A549 (cell line): ENCODE data around the gene TMCC2. TPM values are rescaled to one million over a fixed set of nuclear protein-coding genes. Genes with fewer than 3 reads are reported as not detected.

ENCODE experiments used
- ATAC-seq, 2 experiments: fragments of 200-7000 bp in 1 of 2; fragments of >200 bp in 1 of 2; cut with Nextera tagmentation in 1 of 2; cut with Tn5 transposase in 1 of 2; 3 replicates each; pipeline versions ENCODE4 v1.8.0 to v1.9.1; 2018 to 2020; ENCODE audit warnings: mild to moderate bottlenecking in 1 of 2, moderate library complexity in 1 of 2
- CTCF ChIA-PET: fragments of 300-600 bp; sonication (Branson Sonifier 250); formaldehyde crosslinking; extraction: SDS; loops from one replicate; lab custom pipeline; 2021; ENCODE audit warnings: antibody characterized with exemption, inconsistent platforms; lab: Yijun Ruan, JAX
- POLR2A ChIA-PET: fragments of 350-600 bp; formaldehyde crosslinking; extraction: SDS; loops from one replicate; lab custom pipeline; 2021; ENCODE audit warnings: antibody characterized with exemption, inconsistent platforms; lab: Yijun Ruan, JAX
- DNase-seq, 2 experiments: peaks; one replicate each; pipeline versions ENCODE4 v3.0.0 to v3.0.0-alpha.2; 2011 to 2016; ENCODE audit warnings: low read depth in 1 of 2, low spot score in 1 of 2
- FAIRE-seq: peaks from 2 replicates; lab custom pipeline; 2011; peaks lifted over from hg19 to GRCh38; lab: Jason Lieb, UNC
- H3K27ac ChIP-seq, 2 experiments: fragments of >200 bp; sonication (Bioruptor Twin); formaldehyde crosslinking; 3 replicates each; pipeline ENCODE4 v1.5.1; 2016 to 2017
- H3K4me1 ChIP-seq: fragments of >200 bp; sonication (Bioruptor Twin); formaldehyde crosslinking; 3 replicates; pipeline ENCODE4 v1.6.1; 2016
- H3K4me2 ChIP-seq: fragments of >200 bp; sonication (Bioruptor Twin); formaldehyde crosslinking; 3 replicates; pipeline ENCODE4 v1.6.1; 2016
- H3K4me3 ChIP-seq: fragments of >200 bp; sonication (Bioruptor Twin); formaldehyde crosslinking; 3 replicates; pipeline ENCODE4 v1.5.1; 2016
- H3K9me3 ChIP-seq: fragments of >200 bp; sonication (Bioruptor Twin); formaldehyde crosslinking; 3 replicates; pipeline ENCODE4 v1.6.1; 2016
- BHLHE40 ChIP-seq: IDR thresholded peaks from 2 replicates; pipeline ENCODE4 v1.6.1; 2012; ENCODE audit warnings: low read depth, low read length, inconsistent platforms
- CHD4 ChIP-seq: fragments of 200-600 bp; sonication (generic); IDR thresholded peaks from 2 replicates; pipeline ENCODE4 v1.6.1; 2016; ENCODE audit warnings: antibody characterized with exemption, mild to moderate bottlenecking, borderline replicate concordance
- EHF ChIP-seq: fragments of 250-450 bp; sonication (Bioruptor Pico); IDR thresholded peaks from 2 replicates; pipeline ENCODE4 v1.5.0; 2020; ENCODE audit warnings: mild to moderate bottlenecking
- EP300 ChIP-seq, 2 experiments: fragments of >200 bp; sonication (Bioruptor Twin); formaldehyde crosslinking; IDR thresholded peaks; 2 replicates in 1 of 2; 3 replicates in 1 of 2; pipeline ENCODE4 v1.6.1; 2016 to 2017
- ESRRA ChIP-seq: fragments of 150-350 bp; IDR thresholded peaks from 2 replicates; pipeline ENCODE4 v1.6.1; 2014; ENCODE audit warnings: mild to moderate bottlenecking, low read length, borderline replicate concordance
- GATA3 ChIP-seq: IDR thresholded peaks from 2 replicates; pipeline ENCODE4 v1.6.1; 2012; ENCODE audit warnings: borderline replicate concordance
- HDAC2 ChIP-seq: fragments of 200-600 bp; sonication (generic); IDR thresholded peaks from 2 replicates; pipeline ENCODE4 v1.6.1; 2016
- HEYL ChIP-seq: fragments of 250-450 bp; sonication (Bioruptor Pico); IDR thresholded peaks from 2 replicates; pipeline ENCODE4 v1.8.0; 2021; ENCODE audit warnings: mild to moderate bottlenecking, moderate library complexity
- HOXA7 ChIP-seq: fragments of 250-450 bp; sonication (Bioruptor Pico); IDR thresholded peaks from 2 replicates; pipeline ENCODE4 v1.5.0; 2020; ENCODE audit warnings: mild to moderate bottlenecking, moderate library complexity
- JUN ChIP-seq, 2 experiments: fragments of >200 bp; sonication (Bioruptor Twin); formaldehyde crosslinking; IDR thresholded peaks; 2 replicates in 1 of 2; 3 replicates in 1 of 2; pipeline ENCODE4 v1.6.1; 2016 to 2017
- JUNB ChIP-seq: fragments of >200 bp; sonication (Bioruptor Twin); formaldehyde crosslinking; IDR thresholded peaks from 2 replicates; pipeline ENCODE4 v1.6.1; 2016
- MAFK ChIP-seq: fragments of 450-650 bp; IDR thresholded peaks from 2 replicates; pipeline ENCODE4 v1.6.1; 2014; ENCODE audit not compliant: partially characterized antibody
- MAZ ChIP-seq: fragments of 150-350 bp; IDR thresholded peaks from 2 replicates; pipeline ENCODE4 v1.6.1; 2014; ENCODE audit warnings: antibody characterized with exemption, low read depth, low read length, borderline replicate concordance
- MYC ChIP-seq: IDR thresholded peaks from 2 replicates; pipeline ENCODE4 v1.6.1; 2012; ENCODE audit warnings: mild to moderate bottlenecking, inconsistent platforms, low read length, improper control_type of control experiment, borderline replicate concordance
- NFE2L2 ChIP-seq: fragments of 150-350 bp; conservative IDR thresholded peaks from 2 replicates; pipeline ENCODE4 v1.6.1; 2014; ENCODE audit warnings: low read length
- POLR2A ChIP-seq: IDR thresholded peaks from 2 replicates; pipeline ENCODE4 v1.6.1; 2012; ENCODE audit warnings: mild to moderate bottlenecking, low read length
- RAD21 ChIP-seq, 2 experiments: fragments of >200 bp in 1 of 2; sonication (Bioruptor Twin) in 1 of 2; formaldehyde crosslinking in 1 of 2; IDR thresholded peaks in 1 of 2; conservative IDR thresholded peaks in 1 of 2; 2 replicates in 1 of 2; 3 replicates in 1 of 2; pipeline ENCODE4 v1.6.1; 2012 to 2018; ENCODE audit warnings: inconsistent platforms in 1 of 2
- RARB ChIP-seq: fragments of 250-450 bp; sonication (Bioruptor Pico); IDR thresholded peaks from 2 replicates; pipeline ENCODE4 v1.8.0; 2021; ENCODE audit warnings: mild to moderate bottlenecking, moderate library complexity
- RCOR1 ChIP-seq: fragments of 150-350 bp; IDR thresholded peaks from 2 replicates; pipeline ENCODE4 v1.6.1; 2014; ENCODE audit warnings: antibody characterized with exemption, low read length, low read depth
- RFX5 ChIP-seq: fragments of 450-650 bp; IDR thresholded peaks from 2 replicates; pipeline ENCODE4 v1.7.1; 2014; ENCODE audit warnings: antibody characterized with exemption, mild to moderate bottlenecking, moderate library complexity
- SMC3 ChIP-seq: fragments of >200 bp; sonication (Bioruptor Twin); formaldehyde crosslinking; IDR thresholded peaks from 3 replicates; pipeline ENCODE4 v1.6.1; 2018; ENCODE audit warnings: inconsistent platforms
- SREBF2 ChIP-seq: fragments of 450-650 bp; IDR thresholded peaks from 2 replicates; pipeline ENCODE4 v1.6.1; 2014; ENCODE audit warnings: mild to moderate bottlenecking, moderate library complexity
- TP53 ChIP-seq: fragments of 250-450 bp; sonication (Bioruptor Pico); IDR thresholded peaks from 2 replicates; pipeline ENCODE4 v1.5.0; 2021; ENCODE audit warnings: mild to moderate bottlenecking, moderate library complexity
- ZC3H11A ChIP-seq: fragments of 450-650 bp; IDR thresholded peaks from 2 replicates; pipeline ENCODE4 v1.6.1; 2014; ENCODE audit warnings: antibody characterized with exemption, mild to moderate bottlenecking
- ZFP36 ChIP-seq: fragments of 450-650 bp; IDR thresholded peaks from 2 replicates; pipeline ENCODE4 v1.6.1; 2014; ENCODE audit warnings: borderline replicate concordance; ENCODE audit not compliant: partially characterized antibody
- ZSCAN20 ChIP-seq: fragments of 250-450 bp; sonication (Bioruptor Pico); IDR thresholded peaks from 2 replicates; pipeline ENCODE4 v1.8.0; 2022; ENCODE audit warnings: mild to moderate bottlenecking, moderate library complexity
- WGBS: methylation state at CpG from one replicate; pipeline ENCODE4 v1.1.6; 2017; ENCODE audit errors: missing lambda C conversion rate; 5-methylcytosine and 5-hydroxymethylcytosine counted together
- polyA plus RNA-seq, 4 experiments: library from polyadenylated mRNA; depleted of rRNA in 3 of 4; stranded (reverse); fragments of >200 nt; fragmentation: RNase III in 1 of 4; extraction: RNeasy Plus Mini Kit Qiagen cat#74134 plus additional on column Dnase treatment in 1 of 4; gene quantifications; 2 replicates in 3 of 4; 3 replicates in 1 of 4; pipeline ENCODE4 v1.2.3, GENCODE V29; 2011 to 2017
- TF ChIP-seq, protein P1 (sequence below): fragments of >200 bp; sonication (Bioruptor Twin); formaldehyde crosslinking; IDR thresholded peaks from 2 replicates; pipeline ENCODE4 v1.6.1; 2016
- TF ChIP-seq, protein P2 (sequence below): IDR thresholded peaks from 2 replicates; pipeline ENCODE4 v1.6.1; 2012
- TF ChIP-seq, protein P3 (sequence below): IDR thresholded peaks from 2 replicates; pipeline ENCODE4 v1.6.1; 2012
- TF ChIP-seq, protein P4 (sequence below): fragments of 450-650 bp; IDR thresholded peaks from 2 replicates; pipeline ENCODE4 v1.6.1; 2014; ENCODE audit warnings: antibody characterized with exemption
- TF ChIP-seq, protein P5 (sequence below): IDR thresholded peaks from 2 replicates; pipeline ENCODE4 v1.6.1; 2012; ENCODE audit warnings: low read depth, borderline replicate concordance

The TMCC2 gene
- polyA plus RNA-seq, 2 of the 4 experiments (the other 2 are of a cell fraction): 1.7 to 3.2 TPM

DNA sequence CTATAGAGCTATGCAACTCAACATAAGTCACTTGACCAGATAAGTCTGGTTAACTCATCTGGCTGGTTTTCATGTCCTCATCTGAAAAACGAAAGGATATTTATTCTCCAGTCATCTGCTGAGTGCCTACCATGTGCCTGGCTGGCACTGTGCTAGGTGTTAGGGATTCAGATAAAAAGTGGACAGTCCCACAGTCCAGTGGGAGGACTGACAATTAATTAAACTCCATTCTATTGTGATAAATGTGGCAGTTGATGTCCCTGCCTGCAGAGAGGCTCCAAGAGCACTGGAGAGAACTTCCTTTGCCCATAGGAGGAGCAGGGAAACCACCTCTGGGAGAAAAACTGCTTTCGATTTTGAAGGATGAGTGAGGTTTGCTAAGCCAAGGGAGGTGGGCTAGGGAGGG, 88.4 kb downstream of the TMCC2 start:
- no peak for DNase-seq
- ATAC-seq: no peak
- peaks cover 71% of the 10 kb centered on the region for H3K4me1 ChIP-seq
- CTCF ChIA-PET: interaction anchor here (1.4 to 89.2 kb wide), 3 partner anchors 9 to 87 kb away, joined by 6 to 3627 read pairs (median 3627); partner anchors contain the start of genes KLHDC8A and NUAK2
- peak overlapping the region; percentile 96 to 99 for H3K27ac ChIP-seq
- H3K9me3 ChIP-seq: no peaks in the 10 kb centered on the region
- WGBS: 8% methylated on average over 2 of the region's 2 CpGs
- H3K4me2 ChIP-seq: peak overlapping the region; percentile 99
- FAIRE-seq: no peak
- TF ChIP-seq HDAC2: no peak
- TF ChIP-seq RCOR1: no peak
- TF ChIP-seq, protein P1, sequence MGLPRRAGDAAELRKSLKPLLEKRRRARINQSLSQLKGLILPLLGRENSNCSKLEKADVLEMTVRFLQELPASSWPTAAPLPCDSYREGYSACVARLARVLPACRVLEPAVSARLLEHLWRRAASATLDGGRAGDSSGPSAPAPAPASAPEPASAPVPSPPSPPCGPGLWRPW: no peak
- TF ChIP-seq POLR2A: no peak
- no peak for TF ChIP-seq HEYL (CRISPR knock-in tag)
- TF ChIP-seq, protein P2, sequence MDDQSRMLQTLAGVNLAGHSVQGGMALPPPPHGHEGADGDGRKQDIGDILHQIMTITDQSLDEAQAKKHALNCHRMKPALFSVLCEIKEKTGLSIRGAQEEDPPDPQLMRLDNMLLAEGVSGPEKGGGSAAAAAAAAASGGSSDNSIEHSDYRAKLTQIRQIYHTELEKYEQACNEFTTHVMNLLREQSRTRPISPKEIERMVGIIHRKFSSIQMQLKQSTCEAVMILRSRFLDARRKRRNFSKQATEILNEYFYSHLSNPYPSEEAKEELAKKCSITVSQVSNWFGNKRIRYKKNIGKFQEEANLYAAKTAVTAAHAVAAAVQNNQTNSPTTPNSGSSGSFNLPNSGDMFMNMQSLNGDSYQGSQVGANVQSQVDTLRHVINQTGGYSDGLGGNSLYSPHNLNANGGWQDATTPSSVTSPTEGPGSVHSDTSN: no peak
- TF ChIP-seq TP53 (CRISPR knock-in tag): no peak
- peak in 1 of 2 experiments; percentile 38; a peak in 2 of 5 replicates for TF ChIP-seq JUN (IDR thresholded peaks at IDR 0.05)
- POLR2A ChIA-PET: interaction anchor here (0.6 to 1.5 kb wide), 2 partner anchors 14 to 43 kb away, joined by 3 to 5 read pairs; no protein-coding TSS in a partner anchor
- H3K4me3 ChIP-seq: peak overlapping the region; percentile 95

DNA sequence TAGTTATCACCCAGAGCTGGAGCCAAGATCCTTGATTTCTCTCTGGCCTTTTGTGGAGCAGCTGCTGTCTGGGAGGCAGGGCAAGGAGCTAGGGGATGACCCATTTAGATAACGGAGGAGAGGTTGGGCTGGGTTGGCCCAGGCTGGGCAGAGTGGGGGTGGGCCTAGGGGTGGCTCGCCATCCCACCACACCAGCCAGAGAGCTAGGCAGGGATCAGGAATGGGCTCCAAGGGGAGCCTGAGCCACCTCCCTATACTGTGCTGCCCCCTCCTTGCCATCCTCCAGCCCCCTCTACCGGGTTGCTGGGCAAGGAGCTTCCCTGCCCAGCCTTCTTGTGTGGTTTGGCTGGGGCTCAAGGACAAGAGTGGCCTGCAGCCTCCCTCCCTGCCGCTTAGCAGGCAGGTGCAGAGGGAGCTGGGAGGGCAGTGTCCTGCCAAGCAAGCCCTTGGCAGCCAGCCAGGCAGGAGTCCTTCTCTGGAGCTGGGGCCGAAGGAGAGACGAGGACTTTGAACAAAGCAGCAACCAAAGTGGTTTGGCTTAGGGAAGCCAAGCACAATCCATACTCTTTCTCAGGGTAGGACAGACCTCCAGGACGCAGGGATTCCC, 89.7 kb downstream of the TMCC2 start:
- ChIA-PET CTCF (interaction anchor here (1.0 to 89.2 kb wide), 5 partner anchors 8 to 341 kb away, joined by 3 to 3627 read pairs (median 6); partner anchors contain the start of genes KLHDC8A and NUAK2), POLR2A (interaction anchor here (1.0 to 1.9 kb wide), 6 partner anchors 14 to 44 kb away, joined by 3 to 14 read pairs (median 6); no protein-coding TSS in a partner anchor)
- 0% methylated on average over 7 of the region's 7 CpGs for WGBS
- Histone ChIP-seq H3K4me2 (peak overlapping the region; percentile 99), H3K27ac (peak overlapping the region; percentile 96 to 99), H3K4me3 (peak overlapping the region; percentile 95), H3K9me3 (no peaks in the 10 kb centered on the region), H3K4me1 (peaks cover 63% of the 10 kb centered on the region)
- FAIRE-seq (no peak), ATAC-seq (peak; percentile 26), DNase-seq (peak in 1 of 2 experiments; percentile 82)
- TF ChIP-seq SREBF2 (no peak), HDAC2 (no peak), ZFP36 (no peak), RFX5 (no peak), JUN (IDR thresholded peaks at IDR 0.05) (peak in 1 of 2 experiments; percentile 61; a peak in 2 of 5 replicates), NFE2L2 (no peak), JUNB (no peak), RARB (CRISPR knock-in tag) (no peak), BHLHE40 (no peak), SMC3 (peak; percentile 43), RAD21 (conservative IDR thresholded peaks at IDR 0.05 in 1 of 2, IDR thresholded peaks at IDR 0.05 in 1 of 2) (peak; percentile 21 to 38; a peak in 2 of 5 replicates), ZSCAN20 (CRISPR knock-in tag) (no peak), GATA3 (peak; percentile 50)
- TF ChIP-seq, protein P3, sequence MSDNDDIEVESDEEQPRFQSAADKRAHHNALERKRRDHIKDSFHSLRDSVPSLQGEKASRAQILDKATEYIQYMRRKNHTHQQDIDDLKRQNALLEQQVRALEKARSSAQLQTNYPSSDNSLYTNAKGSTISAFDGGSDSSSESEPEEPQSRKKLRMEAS: peak; percentile 45

DNA sequence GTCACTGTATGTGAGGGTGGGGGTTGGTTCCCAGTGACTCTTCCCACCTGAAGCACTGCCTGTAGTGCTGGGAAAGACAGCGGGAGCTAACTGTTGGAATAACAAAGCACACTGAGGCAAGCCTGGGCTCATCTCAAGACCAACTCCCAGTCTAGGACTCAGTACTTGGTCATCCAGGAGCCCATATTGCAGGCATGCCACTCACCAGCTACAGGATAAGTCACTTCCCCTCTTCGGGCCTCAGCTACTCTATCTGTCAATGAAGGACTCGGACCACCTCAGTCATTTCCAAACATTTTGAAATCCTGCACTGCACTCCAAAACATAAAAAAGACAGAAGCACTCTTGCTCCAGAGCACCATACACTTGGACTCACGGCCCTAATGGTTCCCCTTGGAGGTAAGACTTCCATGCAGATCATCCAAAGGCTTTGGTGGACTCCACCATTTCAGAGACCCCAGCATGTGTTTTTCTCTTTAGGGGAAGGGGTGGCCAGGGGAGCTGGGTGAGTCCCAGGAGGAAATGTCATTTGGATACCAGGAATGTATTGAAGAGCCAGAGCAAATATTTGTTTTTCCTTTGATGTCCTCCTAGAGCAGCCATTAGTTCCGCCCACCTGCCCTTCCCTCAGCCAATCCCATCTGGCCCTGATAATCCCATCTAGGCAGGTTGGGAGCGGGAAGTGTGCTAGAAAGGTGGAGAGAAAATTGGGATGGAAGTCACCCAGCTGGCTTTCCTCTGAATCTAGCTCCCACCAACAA, 90.7 kb downstream of the TMCC2 start:
- peak in 1 of 2 experiments; percentile 16; a peak in 3 of 6 replicates for ATAC-seq
- Histone ChIP-seq H3K27ac (peak overlapping the region; percentile 96 to 99), H3K4me3 (peak overlapping the region; percentile 95), H3K4me1 (peaks cover 53% of the 10 kb centered on the region), H3K4me2 (peak overlapping the region; percentile 99), H3K9me3 (no peaks in the 10 kb centered on the region)
- 2% methylated on average over 6 of the region's 6 CpGs for WGBS
- POLR2A ChIA-PET: interaction anchor here (0.7 to 1.9 kb wide), 6 partner anchors 12 to 45 kb away, joined by 6 to 14 read pairs (median 8); no protein-coding TSS in a partner anchor
- DNase-seq: peak in 1 of 2 experiments; percentile 69
- CTCF ChIA-PET: interaction anchor here (1.0 to 89.2 kb wide), 5 partner anchors 7 to 340 kb away, joined by 3 to 3627 read pairs (median 3); partner anchors contain the start of genes KLHDC8A and NUAK2
- no peak for FAIRE-seq
- no peak for TF ChIP-seq SREBF2
- no peak for TF ChIP-seq MAFK
- TF ChIP-seq MAZ: no peak
- TF ChIP-seq ESRRA: no peak
- TF ChIP-seq POLR2A: no peak
- no peak for TF ChIP-seq JUNB
- no peak for TF ChIP-seq HDAC2
- TF ChIP-seq ZC3H11A: no peak
- TF ChIP-seq RCOR1: no peak
- TF ChIP-seq MYC: no peak
- no peak for TF ChIP-seq HOXA7
- TF ChIP-seq NFE2L2: no peak
- no peak for TF ChIP-seq EHF (CRISPR knock-in tag)
- TF ChIP-seq EP300 (IDR thresholded peaks at IDR 0.05): no peak
- TF ChIP-seq CHD4: no peak
- no peak for TF ChIP-seq BHLHE40
- TF ChIP-seq, protein P4, sequence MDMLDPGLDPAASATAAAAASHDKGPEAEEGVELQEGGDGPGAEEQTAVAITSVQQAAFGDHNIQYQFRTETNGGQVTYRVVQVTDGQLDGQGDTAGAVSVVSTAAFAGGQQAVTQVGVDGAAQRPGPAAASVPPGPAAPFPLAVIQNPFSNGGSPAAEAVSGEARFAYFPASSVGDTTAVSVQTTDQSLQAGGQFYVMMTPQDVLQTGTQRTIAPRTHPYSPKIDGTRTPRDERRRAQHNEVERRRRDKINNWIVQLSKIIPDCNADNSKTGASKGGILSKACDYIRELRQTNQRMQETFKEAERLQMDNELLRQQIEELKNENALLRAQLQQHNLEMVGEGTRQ: no peak
- TF ChIP-seq, protein P5, sequence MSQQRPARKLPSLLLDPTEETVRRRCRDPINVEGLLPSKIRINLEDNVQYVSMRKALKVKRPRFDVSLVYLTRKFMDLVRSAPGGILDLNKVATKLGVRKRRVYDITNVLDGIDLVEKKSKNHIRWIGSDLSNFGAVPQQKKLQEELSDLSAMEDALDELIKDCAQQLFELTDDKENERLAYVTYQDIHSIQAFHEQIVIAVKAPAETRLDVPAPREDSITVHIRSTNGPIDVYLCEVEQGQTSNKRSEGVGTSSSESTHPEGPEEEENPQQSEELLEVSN: no peak
